Activated naive CD8-positive, alpha-beta T cell (primary cell): ENCODE measurements around the gene DMRT1.
"Not testable (repeated sequence)": the region's sequence is repeated elsewhere in the genome, so short reads cannot be mapped to it uniquely, and the experiment has no call there.

Experiments used
- H3K27ac Mint-ChIP-seq: one replicate; pipeline ENCODE4 v1.8.0; 2021; ENCODE audit warnings: mixed read lengths
- H3K27me3 Mint-ChIP-seq: one replicate; pipeline ENCODE4 v1.8.0; 2021; ENCODE audit warnings: mixed read lengths
- H3K36me3 Mint-ChIP-seq: one replicate; pipeline ENCODE4 v1.8.0; 2021; ENCODE audit warnings: mixed read lengths
- H3K4me1 Mint-ChIP-seq: one replicate; pipeline ENCODE4 v1.8.0; 2021; ENCODE audit warnings: low read depth, mixed read lengths
- H3K4me3 Mint-ChIP-seq: one replicate; pipeline ENCODE4 v1.8.0; 2021; ENCODE audit warnings: mild to moderate bottlenecking, mixed read lengths
- H3K9me3 Mint-ChIP-seq: one replicate; pipeline ENCODE4 v1.8.0; 2021; ENCODE audit warnings: low read depth, mixed read lengths

Gene DMRT1

DNA sequence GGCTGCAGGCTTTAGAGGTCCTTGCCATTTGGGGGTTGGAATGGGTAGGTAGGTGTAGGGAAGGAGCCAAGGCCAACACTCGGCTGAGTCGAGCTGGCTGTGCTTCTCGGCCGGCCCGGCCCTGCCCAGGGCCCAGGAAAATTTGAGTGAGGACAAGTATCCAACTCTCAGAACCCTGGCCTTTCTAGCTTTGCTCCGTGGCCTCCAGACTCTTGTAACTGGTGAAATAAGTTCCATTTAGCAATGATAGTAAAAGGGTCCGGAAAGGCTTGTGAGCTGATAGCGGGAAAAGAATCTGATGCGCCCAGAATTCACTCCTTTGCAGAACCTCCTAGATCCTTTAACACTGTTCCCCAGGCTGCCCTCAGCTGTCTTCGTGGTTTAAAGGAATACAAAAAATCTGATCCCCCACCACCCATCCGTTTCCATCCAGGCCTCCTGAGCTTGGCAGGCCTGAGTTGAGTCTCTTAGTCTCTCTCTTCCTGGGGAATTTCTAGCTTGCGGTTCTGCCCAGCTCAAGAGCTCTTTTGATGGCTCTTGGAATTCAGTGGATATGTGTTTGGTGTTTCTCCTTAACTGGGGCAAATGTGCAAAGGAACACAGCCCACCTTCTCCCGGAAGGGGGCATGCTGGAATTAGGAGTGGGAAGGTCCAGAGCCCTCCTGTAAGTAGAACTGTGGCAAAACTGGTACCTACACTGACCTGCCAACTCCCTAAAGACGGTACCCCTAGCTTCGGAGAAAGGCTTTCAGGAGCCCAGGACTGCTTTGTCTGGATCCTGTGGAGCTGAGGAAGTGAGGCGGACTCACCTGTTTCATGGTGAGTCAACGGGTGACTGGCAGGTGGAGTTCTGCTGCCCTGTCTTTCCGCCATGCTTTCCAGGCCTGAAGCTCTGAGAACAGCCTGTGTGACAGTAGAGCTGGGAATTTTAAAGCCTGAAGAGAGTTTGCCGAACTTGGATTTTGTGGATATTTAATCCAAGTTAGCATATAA lies 136.6 kb downstream of the DMRT1 start:
- H3K4me1 Mint-ChIP-seq, result peaks cover 18% of the 10 kb centered on the region
- H3K27ac Mint-ChIP-seq, result no peak overlapping the region
- H3K36me3 Mint-ChIP-seq, result no peaks in the 10 kb centered on the region
- H3K9me3 Mint-ChIP-seq, result no peaks in the 10 kb centered on the region
- peaks cover 62% of the 10 kb centered on the region for H3K27me3 Mint-ChIP-seq
- no peak overlapping the region for H3K4me3 Mint-ChIP-seq

DNA sequence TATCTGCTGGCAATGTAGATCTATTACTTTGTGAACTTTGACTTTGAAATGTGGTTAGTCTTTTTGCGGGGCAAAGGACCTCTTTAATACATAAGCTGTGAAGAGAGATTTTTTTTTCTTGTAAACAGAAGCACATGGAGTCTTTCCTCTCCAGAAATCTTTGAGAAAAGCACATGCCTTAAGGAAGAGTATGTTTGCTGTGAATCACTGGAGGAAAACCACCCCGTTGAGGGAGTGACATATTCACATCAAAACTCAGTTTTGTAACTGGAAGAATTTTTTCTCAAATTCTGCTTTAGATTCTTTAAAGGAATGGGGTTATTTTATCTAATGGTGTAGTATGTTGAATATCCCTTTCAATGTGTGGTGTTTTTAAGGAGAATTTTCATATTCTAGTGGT lies 138.5 kb downstream of the DMRT1 start:
- no peaks in the 10 kb centered on the region for H3K36me3 Mint-ChIP-seq
- H3K27me3 Mint-ChIP-seq, result peaks cover 52% of the 10 kb centered on the region
- H3K9me3 Mint-ChIP-seq, result no peaks in the 10 kb centered on the region
- peaks cover 8% of the 10 kb centered on the region for H3K4me1 Mint-ChIP-seq
- H3K4me3 Mint-ChIP-seq, result no peak overlapping the region
- H3K27ac Mint-ChIP-seq, result no peak overlapping the region

DNA sequence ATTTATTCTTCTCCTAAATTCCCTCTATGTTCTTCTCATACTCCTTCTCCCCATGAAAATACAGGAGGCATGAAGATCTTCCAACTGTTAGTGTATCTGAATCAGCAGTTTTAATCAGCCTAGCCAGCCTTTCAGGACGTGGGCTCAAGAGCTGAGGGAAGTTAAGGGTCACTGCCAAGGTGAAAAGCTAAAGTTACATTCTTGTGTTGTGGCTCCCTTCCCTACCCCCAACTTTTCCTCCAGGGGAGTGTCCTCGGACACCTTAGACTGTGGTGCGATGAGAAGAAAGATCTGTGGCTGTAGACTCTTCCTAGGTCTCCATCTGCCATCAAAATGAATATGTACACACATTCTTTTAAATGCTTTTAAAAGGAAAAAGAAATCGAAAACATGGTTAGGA lies 139.1 kb downstream of the DMRT1 start:
- Mint-ChIP-seq H3K4me1 (peaks cover 7% of the 10 kb centered on the region), H3K9me3 (no peaks in the 10 kb centered on the region), H3K27ac (no peak overlapping the region), H3K27me3 (peaks cover 49% of the 10 kb centered on the region), H3K36me3 (no peaks in the 10 kb centered on the region), H3K4me3 (no peak overlapping the region)

- Mint-ChIP-seq H3K4me3 (no peak overlapping the region), H3K9me3 (no peaks in the 10 kb centered on the region)
Measured at GRCh38 chr9:981491-981898, 140.0 kb downstream of the DMRT1 start.

DNA sequence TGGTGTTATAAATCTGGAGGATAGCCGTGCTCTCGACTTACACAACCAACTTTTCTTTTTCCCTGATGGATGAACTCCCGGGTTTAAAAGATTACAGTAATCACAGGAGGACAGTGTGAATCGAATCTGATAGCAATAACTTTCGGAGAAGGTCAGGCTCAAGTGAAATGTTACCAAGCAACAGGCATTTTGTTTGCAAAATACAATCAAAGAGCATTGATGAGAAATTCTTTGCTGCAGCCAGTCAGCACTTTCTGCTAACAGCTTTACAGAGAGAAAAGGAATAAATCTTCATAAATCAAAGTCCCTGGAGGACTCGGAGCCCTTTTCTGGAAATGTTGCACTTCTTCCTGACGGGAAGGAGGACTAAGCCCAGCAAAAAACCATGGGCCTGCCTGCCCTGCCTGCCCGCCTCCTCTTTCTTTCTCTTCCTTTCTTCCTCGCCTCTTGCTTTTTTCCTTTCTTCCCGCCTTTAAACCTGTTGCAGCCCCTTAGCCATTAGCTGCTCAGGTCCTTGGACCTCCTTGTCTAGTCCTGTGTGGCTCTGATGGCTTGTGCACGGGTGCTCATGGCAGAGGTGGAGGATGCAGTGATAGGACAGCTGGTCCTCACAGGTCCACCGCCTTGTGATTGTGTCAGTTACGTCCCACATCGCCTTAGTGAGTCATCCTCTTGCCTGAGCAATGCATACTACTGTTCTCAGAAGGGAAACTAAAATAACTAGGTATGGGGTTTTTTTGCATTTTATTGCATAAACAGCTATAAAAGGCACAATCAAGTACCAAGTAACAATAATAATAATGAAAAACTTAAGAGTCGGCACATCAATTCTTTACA lies 141.1 kb downstream of the DMRT1 start:
- Mint-ChIP-seq H3K36me3 (no peaks in the 10 kb centered on the region), H3K27ac (no peak overlapping the region), H3K27me3 (peaks cover 53% of the 10 kb centered on the region), H3K9me3 (no peaks in the 10 kb centered on the region), H3K4me1 (peaks cover under 1% of the 10 kb centered on the region), H3K4me3 (no peak overlapping the region)

More at GRCh38 chr9:981491-981898, 140.0 kb downstream of the DMRT1 start:
- no peak overlapping the region for H3K27ac Mint-ChIP-seq
- H3K4me1 Mint-ChIP-seq, result peaks cover 2% of the 10 kb centered on the region
- no peaks in the 10 kb centered on the region for H3K36me3 Mint-ChIP-seq
- peaks cover 49% of the 10 kb centered on the region for H3K27me3 Mint-ChIP-seq

DNA sequence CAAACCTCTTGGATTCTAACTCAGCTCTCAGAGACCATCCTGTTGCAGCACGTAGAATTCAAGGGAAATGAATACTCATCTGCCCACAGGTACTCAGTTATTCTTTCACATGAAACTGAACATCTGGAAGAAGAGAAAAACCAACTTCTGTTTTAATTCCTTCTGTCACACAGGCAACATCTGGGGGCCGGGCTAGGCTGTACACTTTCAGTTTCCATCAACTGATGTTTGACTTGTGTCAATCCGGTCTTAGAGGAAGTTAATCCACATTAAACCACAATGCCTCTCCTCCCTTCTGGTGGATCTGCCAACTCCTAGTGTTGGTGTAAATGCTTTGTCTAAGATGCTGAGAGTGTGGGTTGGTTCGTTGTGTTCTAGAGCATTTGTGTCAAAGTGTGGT lies 152.5 kb downstream of the DMRT1 start:
- Mint-ChIP-seq H3K27ac (no peak overlapping the region), H3K27me3 (peaks cover 16% of the 10 kb centered on the region)

DNA sequence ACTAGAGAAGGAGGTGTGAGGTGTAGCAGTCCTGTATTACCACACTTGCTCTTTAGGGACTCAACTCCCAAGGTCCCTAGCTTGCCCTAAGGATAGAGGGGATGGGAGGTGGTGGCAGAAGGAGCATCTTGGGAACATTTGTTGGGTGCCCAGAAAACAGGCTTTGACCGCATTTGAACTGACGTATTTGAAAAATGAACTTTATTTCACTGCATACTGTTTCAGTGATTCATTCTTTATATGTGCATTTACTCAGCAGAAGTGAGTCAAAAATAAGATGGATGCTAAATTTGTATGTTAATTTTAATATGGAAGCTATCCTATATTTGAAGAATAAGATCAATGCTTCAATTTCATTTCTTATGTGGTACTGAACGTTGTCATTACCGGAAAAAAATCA lies 153.7 kb downstream of the DMRT1 start:
- Mint-ChIP-seq H3K4me3 (no peak overlapping the region), H3K9me3 (no peaks in the 10 kb centered on the region), H3K4me1 (no peaks in the 10 kb centered on the region), H3K27me3 (peaks cover 12% of the 10 kb centered on the region), H3K27ac (no peak overlapping the region), H3K36me3 (no peaks in the 10 kb centered on the region)

More for the DNA sequence above, 152.5 kb downstream of the DMRT1 start:
- no peak overlapping the region for H3K4me3 Mint-ChIP-seq
- H3K9me3 Mint-ChIP-seq, result no peaks in the 10 kb centered on the region
- H3K36me3 Mint-ChIP-seq, result no peaks in the 10 kb centered on the region
- no peaks in the 10 kb centered on the region for H3K4me1 Mint-ChIP-seq

DNA sequence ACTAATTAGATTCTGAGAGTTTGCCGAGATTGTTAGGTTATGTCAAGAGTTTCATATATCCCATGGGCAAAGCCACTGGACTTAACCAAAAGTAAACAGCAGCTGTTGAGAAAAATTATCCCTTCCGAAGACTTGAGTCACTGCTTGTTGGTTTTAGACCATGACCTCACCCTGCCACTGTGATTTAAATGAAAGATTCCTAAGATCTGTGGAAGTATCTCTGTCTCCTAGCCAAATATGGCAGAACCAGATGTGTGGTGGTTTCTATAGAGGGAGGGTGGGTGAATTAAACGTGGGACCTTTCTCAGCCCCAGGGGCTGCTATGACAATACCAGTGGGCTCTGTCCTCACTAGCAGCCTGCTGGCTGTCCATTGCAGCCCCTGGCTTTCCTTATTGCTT lies 154.3 kb downstream of the DMRT1 start:
- no peak overlapping the region for H3K27ac Mint-ChIP-seq
- H3K27me3 Mint-ChIP-seq, result peaks cover 12% of the 10 kb centered on the region
- no peak overlapping the region for H3K4me3 Mint-ChIP-seq
- H3K36me3 Mint-ChIP-seq, result no peaks in the 10 kb centered on the region
- no peaks in the 10 kb centered on the region for H3K9me3 Mint-ChIP-seq
- H3K4me1 Mint-ChIP-seq, result no peaks in the 10 kb centered on the region

DNA sequence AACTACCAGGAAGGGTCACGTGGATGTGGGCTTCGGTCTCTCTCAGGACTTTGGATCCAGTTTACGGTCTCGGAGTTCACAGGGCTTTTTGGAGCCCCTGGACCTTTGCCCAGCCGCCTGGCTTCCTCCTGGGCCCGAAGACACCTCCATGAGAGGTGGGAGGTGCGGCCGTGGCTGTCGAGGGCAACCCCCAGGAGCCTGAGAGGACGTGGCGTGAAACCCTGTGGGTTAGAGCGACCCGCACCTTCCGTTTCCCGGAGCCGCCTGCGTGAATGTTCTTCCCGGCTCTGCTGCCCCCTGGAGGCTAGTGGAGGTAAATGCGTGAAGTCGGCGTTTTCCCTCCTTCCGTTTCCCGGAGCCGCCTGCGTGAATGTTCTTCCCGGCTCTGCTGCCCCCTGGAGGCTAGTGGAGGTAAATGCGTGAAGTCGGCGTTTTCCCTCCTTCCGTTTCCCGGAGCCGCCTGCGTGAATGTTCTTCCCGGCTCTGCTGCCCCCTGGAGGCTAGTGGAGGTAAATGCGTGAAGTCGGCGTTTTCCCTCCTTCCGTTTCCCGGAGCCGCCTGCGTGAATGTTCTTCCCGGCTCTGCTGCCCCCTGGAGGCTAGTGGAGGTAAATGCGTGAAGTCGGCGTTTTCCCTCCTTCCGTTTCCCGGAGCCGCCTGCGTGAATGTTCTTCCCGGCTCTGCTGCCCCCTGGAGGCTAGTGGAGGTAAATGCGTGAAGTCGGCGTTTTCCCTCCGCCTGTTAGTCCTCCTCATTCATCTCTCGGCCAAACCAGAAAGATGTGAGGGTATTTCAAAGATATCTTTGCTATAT lies 157.0 kb downstream of the DMRT1 start:
- not testable (repeated sequence) for H3K27me3 Mint-ChIP-seq, H3K4me3 Mint-ChIP-seq, H3K27ac Mint-ChIP-seq, H3K4me1 Mint-ChIP-seq, H3K9me3 Mint-ChIP-seq, H3K36me3 Mint-ChIP-seq

DNA sequence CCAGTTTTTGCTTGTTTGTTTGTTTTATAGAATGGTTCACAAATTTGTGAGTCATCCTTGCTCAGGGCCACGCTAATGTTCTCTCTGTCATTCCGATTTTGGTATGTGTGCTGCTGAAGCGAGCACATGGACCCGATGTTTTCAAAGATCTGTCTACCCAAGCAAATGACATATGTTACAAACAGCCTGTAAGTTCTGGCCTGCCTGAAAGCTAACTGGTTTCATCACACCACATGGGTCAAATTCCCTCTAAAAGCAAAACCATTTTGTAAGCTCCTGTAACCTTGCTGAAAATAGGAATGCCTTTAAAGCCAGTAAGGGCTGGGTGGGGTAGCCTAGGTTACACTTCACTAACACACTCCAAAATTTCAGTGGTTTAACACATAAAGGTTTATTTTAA lies 160.3 kb downstream of the DMRT1 start:
- no peaks in the 10 kb centered on the region for H3K36me3 Mint-ChIP-seq
- no peak overlapping the region for H3K27ac Mint-ChIP-seq
- peaks cover 11% of the 10 kb centered on the region for H3K27me3 Mint-ChIP-seq
- H3K4me3 Mint-ChIP-seq, result no peak overlapping the region
- no peaks in the 10 kb centered on the region for H3K9me3 Mint-ChIP-seq
- H3K4me1 Mint-ChIP-seq, result peaks cover 4% of the 10 kb centered on the region

- Mint-ChIP-seq H3K36me3 (no peaks in the 10 kb centered on the region), H3K9me3 (no peaks in the 10 kb centered on the region), H3K4me3 (no peak overlapping the region), H3K27me3 (peaks cover 14% of the 10 kb centered on the region), H3K27ac (no peak overlapping the region), H3K4me1 (peaks cover 4% of the 10 kb centered on the region)
Measured at GRCh38 chr9:1002678-1003077, 161.2 kb downstream of the DMRT1 start.

DNA sequence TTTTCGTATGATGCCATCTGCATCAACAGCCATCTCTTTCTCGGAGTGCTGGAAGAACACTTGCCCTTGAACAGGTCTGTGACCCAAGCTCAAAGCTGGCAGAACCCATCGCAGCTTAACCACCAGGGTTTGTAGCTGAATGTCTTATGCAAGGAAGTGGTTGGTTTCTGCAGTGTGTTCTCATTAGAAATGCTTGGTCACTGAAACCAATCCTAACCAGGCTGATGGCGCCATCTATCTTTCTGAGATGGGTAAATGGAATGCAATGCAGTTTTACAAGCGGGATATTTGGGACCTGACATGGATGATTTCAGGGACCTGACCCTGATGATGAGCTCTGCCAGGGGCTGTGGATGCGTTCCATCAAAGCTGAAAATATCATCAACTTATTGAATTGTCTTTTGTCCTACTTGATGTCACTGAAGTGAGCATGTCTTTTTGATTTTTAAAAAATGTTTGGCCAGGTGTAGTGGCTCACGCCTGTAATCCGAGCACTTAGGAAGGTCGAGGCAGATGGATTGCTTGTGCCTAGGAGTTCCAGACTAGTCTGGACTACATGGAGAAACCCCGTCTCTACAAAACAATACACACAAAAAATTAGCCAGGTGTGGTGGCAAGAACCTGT lies 163.7 kb downstream of the DMRT1 start:
- Mint-ChIP-seq H3K9me3 (no peaks in the 10 kb centered on the region), H3K27ac (no peak overlapping the region), H3K4me3 (no peak overlapping the region), H3K36me3 (no peaks in the 10 kb centered on the region), H3K4me1 (peaks cover 4% of the 10 kb centered on the region), H3K27me3 (peaks cover 28% of the 10 kb centered on the region)

GRCh38 chr9:1007312-1007711 lies 165.8 kb downstream of the DMRT1 start:
- peaks cover 4% of the 10 kb centered on the region for H3K4me1 Mint-ChIP-seq
- H3K9me3 Mint-ChIP-seq, result no peaks in the 10 kb centered on the region
- H3K36me3 Mint-ChIP-seq, result no peaks in the 10 kb centered on the region
- no peak overlapping the region for H3K27ac Mint-ChIP-seq
- no peak overlapping the region for H3K4me3 Mint-ChIP-seq
- H3K27me3 Mint-ChIP-seq, result peaks cover 31% of the 10 kb centered on the region

DNA sequence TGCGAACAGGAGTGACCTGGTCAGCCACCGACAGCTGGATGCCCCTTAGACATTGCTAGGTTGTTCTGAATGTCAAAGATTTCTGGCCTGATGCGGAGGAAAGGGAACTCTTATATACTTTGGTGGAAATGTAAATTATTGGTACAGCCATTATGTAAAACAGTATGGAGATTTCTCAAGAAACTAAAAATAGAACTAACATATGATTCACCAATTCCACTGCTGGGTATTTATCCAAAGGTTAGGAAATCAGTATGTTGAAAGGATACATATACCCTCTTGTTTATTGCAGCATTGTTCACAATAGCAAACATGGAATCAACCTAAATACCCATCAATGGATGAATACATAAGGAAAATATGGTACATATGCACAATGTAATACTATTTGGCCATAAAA lies 166.7 kb downstream of the DMRT1 start:
- Mint-ChIP-seq H3K9me3 (no peaks in the 10 kb centered on the region), H3K4me3 (no peak overlapping the region), H3K27ac (no peak overlapping the region), H3K27me3 (peaks cover 31% of the 10 kb centered on the region), H3K36me3 (no peaks in the 10 kb centered on the region), H3K4me1 (peaks cover 4% of the 10 kb centered on the region)
